Measurements from ENCODE around the gene FAU.
"Not testable (repeated sequence)": the region's sequence is repeated elsewhere in the genome, so short reads cannot be mapped to it uniquely, and the experiment has no call there.

The FAU gene

DNA sequence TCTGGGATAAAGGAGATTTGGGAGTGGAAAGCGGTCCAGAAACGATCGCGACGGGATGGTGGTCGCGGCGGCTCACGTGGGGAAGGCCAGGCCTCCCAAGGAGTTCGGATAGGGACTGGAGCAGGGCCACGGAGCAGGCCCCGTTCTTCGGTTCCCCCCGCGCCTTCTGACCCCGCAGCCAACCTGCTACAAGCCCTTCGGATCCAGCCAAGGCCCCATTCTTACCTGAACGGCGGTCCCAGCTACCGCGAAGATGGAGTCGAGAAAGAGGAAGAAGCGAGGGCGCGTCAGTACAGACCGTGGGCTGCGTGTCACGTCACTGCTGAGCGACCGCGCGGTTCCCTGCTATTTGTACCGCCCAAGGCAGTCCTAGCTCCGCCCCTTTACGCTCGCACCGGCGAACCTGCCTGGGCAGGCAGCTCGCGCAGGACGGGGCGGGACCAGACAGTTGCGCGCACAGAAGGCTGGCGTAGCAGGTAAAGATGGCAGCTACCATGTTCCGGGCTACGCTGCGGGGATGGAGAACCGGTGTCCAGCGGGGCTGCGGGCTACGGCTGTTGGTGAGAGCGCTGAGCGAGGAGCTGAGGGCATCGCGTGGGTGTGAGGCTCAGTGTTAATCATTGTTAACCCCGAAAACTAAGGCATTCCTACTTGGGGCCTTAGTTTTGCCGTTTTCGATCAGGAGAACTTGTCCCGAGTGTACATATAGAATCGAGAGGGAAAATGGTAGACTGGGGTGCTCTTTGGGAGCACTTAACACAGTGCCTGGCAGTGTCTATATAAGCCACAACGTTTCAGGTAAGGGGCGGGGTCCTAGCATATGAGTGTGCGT lies at the start of gene FAU, which contains the start of gene MRPL49:
Gene FAU (minus strand): TSS at position 270 of the 832 bp plus-strand sequence. CDS start 321 bp downstream, outside the sequence.
Gene MRPL49 (plus strand): TSS at position 457 of the 832 bp plus-strand sequence. CDS start 26 bp downstream, at position 483.
- peak; percentile 99 for DNase-seq (ENCODE audit: low spot score)

DNA sequence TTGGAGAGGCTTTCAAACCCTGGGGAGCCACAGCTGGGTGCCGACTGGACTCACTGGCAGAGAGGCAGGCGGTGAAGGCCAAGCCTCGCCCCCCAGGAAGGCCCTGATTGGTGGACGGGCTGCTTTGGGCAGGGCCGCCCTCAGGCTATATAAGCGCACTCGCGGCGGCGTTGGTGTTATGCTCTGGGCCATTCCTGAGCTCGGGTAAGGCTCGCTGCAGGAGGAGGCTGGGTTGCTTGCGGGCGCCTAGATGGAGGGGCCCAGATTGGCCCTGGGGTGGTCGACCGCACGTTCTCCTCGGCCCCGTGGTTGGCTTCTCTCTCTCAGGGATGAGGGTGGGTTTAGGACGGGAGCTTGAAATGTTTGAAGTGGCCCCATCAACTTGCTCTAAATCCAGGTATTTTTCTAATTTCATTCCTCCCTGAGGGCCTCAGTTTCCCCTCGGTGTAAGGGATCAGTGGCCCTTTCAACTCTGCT lies 48.2 kb upstream of the FAU start, which contains the start of gene SPDYC:
Gene SPDYC (plus strand): TSS at position 176 of the 477 bp plus-strand sequence. CDS start 1,125 bp downstream, outside the sequence.
- peak; percentile 90 for DNase-seq (ENCODE audit: low spot score)

DNA sequence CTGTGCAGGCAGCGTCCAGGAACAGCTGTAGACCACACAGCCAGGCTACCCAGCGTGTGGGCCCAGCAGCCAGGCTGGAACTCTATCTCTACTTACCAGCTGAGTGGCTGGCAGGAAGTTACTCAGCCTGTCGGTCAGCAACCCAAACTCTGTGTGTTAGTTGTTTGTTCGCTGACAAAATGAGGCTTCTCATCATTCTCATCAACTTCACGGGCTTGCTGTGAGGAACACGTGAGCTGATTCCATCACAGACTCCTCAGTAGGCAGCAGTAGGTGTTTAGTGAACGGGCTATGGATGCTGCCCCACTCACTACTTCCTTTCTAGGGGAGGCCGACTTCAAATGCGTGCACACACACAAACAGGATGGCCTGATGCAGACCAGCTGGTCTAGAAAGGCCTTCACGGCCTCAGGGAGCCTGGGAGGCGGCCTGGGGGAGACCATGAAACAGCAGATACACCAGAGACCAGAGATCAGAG lies 47.3 kb upstream of the FAU start:
- DNase-seq (ENCODE audit: low spot score): peak; percentile 90

DNA sequence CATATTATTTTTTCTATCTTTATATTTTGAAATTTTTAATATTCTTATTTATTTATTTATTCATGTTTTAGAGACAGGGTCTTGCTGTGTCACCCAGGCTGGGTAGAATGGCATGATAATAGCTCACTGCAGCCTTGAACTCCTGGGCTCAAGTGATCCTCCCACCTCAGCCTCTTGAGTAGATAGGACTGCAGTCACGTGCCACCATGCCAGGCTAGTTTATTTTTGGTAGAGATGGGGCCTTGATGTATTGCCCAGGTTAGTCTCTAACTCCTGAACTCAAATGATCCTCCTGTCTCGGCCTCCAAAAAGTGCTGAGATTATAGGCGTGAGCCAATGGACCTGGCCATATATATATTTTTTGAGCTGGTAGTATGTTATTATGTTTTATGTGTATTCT lies 45.7 kb upstream of the FAU start:
- peak; percentile 52 for DNase-seq (ENCODE audit: low spot score)

DNA sequence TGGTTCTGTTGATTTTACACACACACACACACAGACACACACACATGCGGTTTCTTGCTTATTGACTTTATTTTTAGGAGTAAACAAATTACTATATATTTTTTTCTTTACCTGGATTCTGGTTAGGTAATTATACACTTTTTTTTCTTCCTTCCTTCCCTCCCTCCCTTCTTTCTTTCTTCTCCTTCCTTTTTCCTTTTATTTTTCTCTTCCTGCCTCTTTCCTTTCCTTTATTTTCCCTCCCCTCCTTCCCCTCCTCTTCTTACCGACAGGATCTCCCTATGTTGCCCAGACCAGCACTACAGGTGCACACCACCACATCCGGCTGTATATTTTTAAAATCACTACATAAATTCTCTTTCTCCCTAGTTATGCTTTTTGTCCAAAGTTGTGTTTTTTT lies 45.0 kb upstream of the FAU start:
- DNase-seq (ENCODE audit: low spot score): no peak

DNA sequence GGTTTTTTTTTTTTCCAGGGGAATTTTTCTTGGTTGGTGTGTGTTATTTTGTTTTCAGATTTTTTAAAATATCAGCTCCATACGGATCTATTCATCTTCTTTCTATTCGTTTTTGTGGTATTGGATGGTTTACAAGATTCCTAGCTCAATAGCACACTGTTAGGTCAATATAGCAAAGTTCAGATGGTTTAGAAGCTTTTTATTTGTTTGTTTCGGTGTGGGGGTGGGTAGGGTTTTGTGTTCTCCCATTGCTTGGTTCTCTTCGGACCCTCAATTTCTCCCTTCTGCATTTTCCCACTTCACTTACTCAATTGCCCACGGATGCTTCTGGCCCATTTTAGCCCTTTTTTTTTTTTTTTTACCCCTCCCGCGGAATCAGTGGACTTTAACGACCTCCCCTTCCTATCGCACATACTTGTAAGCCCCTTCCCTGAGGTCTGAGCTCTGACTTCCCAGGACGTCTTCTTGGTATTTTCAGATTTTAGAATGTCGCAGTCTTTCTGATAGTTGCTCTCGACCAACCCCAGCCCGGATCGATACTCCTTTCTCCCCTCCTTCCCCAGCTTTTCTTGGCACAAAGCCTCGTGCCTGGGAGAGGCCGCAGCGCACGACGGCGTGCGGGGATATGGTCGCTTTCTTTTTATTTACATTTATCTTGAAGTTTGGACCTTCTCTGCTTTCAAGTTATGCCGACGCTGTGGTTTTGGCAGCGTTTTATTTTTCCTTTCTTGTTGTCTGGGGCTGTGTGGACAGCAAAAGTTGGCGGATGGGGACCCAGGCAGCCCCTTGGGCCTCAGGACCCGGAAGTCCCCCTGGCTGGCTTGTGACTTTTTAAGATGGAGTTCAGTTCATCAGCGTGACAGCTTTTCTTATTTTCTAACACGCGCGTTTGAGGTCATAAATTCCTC lies 43.7 kb upstream of the FAU start:
- no peak for DNase-seq (ENCODE audit: low spot score)

DNA sequence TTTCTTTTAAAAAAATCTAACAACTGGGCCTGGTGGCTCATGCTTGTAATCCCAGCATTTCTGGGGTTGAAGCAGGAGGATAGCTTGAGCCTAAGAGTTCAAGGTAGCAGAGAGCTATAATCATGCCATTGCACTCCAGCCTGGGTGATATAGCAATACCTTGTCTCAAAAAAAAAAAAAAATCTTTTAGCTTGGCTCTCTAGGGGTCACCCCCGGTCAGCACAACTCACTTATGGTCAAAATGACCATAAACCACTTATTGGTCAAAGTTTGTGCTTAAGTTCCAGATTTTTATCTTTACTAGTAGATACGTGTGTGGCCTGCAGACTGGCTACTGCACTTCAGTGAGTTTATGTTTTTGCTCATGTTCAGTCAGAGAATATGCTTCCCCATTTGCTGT lies 41.8 kb upstream of the FAU start:
- no peak for DNase-seq (ENCODE audit: low spot score)

DNA sequence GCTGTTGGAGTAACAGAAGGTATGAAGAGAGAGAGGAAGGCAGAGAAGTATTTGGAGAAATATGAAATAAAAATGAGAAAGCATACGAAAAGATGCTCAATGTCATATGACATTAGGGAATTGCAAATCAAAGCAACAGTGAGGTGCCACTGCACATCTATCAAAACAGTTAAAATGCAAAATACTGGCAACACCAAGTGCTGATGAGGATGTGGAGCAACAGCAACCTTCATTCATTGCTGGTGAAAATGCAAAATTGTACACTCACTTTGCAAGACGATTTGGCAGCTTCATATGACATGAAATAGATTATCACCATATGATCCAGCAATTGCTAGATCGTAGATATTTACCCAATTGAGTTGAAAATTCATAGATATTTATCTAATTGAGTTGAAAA lies 38.7 kb upstream of the FAU start:
- no peak for DNase-seq (ENCODE audit: low spot score)

DNA sequence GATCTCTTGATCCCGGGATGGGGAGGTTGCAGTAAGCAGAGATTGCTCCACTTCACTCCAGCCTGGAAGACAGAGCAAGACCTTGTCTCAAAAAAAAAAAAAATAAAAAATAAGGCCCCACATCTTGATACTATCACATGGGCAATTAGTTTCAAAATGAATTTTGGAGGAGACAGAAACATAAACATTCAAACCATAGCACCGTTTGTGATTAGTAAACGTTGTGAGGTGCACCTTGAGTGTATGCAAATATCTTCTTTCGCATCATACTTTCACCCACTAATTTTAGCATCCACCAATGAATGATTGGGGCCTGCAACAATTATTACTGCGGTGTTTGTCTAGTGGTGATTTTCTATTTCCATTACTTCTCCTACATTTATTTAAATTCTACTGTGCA lies 37.1 kb upstream of the FAU start:
- DNase-seq (ENCODE audit: low spot score): no peak

DNA sequence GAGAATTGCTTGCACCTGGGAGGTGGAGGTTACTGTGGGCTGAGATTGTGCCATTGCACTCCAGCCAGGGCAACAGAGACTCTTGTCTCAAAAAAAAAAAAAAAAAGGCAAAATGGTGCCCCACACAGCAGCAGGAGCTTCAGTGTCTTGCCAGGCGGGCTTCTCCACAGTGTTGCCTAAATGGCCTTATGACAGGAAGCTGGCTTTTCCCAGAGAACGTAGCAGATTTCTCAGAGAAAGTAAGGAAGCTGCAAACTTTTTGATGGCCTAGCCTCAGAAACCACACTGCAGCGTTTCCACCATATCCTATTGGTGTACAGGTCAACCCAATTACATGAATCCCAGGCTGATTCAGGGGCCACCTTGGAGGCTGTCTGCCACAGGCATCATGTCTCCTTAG lies 35.4 kb upstream of the FAU start:
- DNase-seq (ENCODE audit: low spot score): no peak

DNA sequence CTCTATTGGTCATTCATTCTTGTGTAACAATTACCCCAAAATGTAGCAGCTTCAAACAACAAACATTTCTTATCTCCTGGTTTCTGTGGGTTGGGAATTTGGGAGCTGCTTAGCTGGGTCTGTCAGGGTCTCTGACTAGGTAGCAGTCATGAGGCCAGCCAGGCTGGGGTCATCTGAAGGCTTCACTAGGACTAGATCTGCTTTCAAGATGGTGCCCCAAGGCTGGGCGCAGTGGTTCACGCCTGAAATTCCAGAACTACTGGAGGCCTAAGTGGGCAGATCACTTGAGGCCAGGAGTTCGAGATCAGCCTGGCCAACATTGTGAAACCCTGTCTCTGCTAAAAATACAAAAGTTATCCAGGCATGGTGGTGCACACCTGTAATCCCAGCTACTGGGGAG lies 35.0 kb upstream of the FAU start:
- DNase-seq (ENCODE audit: low spot score): no peak

DNA sequence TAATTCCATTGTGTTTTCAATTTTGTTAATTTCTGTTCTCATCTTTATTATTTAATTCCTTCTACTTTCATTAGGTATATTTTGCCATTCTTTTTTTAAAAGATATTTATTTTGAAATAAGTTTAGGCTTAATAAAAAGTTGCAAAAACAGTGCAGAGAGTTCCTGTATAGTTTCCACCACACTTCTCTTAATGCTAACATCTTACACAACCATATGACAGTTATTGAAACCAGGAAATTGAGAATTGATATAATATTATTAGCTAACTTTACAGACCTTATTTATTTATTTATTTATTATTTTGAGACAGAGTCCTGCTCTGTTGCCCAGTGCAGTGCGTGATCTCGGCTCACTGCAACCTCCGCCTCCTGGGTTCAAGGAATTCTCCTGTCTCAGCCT lies 34.3 kb upstream of the FAU start:
- DNase-seq (ENCODE audit: low spot score): no peak

DNA sequence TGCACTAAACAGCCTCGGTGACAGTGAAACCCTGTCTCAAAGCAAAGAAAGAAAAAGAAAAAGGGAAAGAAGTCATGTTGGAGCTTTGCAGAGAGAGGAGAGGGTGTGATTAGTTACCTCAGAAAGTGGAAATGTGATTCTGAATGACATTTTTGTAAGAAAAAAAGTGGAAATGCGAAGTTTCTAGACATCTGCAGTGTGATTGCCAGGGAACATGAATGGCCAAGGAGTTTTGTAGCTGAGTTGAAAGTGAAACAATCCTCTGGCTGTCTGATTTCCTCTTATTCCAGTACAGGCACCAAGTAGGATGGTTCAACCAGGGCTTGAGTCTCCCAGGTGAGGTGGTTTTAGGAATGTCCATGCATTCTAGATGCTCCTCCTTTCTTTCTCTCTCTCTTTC lies 30.2 kb upstream of the FAU start:
- no peak for DNase-seq (ENCODE audit: low spot score)

DNA sequence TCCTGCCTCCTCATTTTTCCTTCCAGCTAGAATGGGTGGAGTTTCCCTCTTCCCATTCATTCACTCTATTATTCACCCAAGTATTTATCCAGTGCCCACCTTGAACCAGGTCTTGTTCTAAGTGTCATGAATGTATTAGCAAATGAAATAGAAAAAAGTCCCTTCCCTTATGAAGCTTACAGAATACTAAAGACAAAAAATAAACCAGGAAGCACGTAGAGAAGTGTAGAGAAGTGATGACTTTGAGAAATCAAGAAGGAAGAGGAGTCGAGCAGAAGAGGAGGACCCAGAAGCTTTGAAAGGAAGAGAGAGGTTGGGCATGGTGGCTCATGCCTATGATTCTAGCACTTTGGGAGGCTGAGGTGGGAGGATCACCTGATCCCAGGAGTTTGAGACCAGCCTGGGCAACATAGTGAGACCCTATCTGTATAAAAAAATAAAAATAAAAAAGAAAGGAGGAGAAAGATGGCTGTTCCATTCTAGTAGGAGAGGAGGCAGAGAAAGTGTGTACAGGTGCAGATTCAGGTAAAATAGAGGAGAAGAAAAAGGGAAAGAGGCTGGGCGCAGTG lies 29.5 kb upstream of the FAU start:
- DNase-seq (ENCODE audit: low spot score): no peak

DNA sequence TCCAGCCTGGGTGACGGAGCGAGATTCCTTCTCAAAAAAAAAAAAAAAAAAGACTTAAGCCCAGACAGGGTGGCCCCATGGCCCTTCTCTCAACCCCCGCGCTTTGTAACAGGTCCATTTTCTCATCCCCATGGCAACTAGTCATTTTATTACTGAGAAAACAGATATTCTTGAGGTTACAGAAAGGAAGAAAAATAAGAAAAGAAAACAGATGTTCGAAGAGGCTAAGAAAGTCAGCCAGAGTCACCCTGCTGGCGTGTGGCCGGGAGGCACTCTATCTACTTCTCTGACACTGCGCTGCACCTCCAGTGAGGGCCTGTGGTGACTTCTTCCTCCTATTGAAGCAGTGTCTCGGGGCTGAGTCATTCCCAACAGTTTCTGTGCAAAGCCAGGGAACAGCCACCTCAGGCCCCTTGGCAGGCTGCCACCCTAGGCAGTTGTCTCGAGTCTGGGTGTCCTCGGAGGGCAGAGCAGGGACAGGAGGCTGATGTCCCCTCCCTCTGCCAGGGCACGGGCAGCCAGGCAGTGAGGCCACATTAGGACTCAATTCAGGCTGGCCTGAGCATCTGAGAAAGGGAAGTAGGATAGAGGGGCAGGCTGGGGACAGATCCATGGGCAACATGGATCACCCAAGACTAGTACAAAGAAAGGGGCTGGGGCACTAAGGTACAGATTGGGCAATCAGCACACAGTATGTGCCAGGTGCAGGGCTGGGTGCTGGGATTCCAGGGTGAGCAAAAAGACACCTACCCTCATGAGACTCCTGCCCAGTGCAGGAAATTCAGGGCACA lies 28.8 kb upstream of the FAU start:
- DNase-seq (ENCODE audit: low spot score): peak; percentile 92

DNA sequence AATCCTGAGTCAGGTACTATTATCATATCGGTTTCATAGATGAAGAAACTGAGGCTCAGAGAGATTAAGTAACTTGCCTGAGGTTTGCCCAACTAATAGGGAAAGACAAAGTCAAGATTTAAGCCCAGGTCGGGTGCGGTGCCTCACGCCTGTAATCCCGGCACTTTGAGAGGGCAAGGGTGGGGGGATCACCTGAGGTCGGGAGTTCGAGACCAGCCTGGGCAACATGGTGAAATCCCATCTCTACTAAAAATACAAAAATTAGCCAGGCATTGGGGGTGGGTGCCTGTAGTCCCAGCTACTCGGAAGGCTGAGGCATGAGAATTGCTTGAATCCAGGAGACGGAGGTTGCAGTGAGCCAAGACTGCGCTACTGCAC lies 28.2 kb upstream of the FAU start:
- DNase-seq (ENCODE audit: low spot score): not testable (repeated sequence)

DNA sequence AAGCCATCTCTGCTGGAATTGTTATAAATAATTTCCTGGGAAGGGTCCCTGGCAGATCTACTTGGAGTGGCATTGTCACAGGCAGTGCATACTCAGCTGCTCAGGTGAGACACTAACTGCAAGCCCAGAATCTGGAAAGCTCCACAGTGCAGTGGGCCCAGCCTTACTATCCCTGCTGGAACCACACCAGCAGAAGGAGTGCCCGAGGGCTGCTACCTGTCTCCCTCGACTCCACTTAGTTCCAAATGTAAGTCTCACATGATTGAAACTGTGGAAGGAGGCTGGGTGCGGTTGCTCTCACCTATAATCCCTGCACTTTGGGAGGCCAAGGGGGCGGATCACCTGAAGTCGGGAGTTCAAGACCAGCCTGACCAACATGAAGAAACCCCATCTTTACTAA lies 26.7 kb upstream of the FAU start:
- DNase-seq (ENCODE audit: low spot score): no peak

DNA sequence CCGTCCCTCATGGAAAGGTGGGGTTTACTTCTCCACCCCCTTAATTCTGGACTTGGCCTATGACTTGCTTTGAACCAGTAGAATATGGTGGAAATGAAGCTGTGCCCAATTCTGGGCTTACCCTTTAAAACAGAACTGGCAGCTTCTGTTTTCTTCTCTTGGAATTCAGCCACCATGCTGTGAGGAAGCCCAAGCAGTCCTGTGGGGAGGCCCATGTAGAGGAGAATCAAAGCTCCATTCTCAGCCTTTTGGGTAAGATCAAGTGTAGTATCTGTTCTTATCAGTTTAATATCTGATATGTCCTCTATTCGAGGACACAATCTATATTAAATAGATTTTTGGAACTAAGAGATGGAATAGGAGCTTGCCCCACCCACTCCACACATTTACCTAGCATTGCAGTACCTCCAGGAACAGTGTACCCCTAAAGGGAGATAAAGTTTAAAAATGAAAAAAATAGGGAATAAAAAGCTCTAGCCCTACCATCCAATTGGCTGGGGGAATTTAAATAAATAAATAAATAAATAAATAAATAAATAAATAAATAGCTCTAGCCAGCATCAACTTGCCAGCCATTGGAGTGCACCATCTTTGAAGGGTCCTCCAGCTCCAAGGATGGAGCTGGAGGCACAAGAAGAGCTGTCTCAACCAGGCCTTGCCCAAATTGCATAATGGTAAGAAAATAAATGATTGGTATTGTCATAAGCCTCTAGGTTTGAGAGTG lies 25.6 kb upstream of the FAU start:
- no peak for DNase-seq (ENCODE audit: low spot score)

DNA sequence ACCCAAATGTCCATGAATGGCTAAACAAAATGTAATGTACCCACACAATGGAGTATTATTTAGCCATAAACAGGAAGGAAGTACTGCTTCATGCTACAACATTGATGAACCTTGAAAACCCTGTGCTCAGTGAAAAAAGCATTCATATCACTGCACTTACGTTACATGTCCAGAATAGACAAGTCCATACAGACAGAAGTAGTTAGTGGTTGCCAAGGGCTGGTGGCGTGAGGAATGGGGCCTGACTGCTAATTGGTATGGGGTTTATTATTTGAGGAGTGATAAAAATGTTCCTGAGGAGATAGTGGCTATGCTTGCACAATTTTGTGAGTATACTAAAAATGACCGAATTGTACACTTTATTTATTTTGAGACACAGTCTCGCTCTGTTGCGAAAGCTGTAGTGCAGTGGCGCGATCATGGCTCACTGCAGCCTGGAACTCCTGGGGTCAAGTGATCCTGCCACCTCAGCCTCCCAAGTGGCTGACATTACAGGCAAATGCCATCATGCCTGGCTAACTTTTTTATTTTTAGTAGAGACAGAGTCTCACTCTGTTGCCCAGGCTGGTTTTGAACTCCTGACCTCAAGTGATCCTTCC lies 20.1 kb upstream of the FAU start:
- DNase-seq (ENCODE audit: low spot score): no peak

DNA sequence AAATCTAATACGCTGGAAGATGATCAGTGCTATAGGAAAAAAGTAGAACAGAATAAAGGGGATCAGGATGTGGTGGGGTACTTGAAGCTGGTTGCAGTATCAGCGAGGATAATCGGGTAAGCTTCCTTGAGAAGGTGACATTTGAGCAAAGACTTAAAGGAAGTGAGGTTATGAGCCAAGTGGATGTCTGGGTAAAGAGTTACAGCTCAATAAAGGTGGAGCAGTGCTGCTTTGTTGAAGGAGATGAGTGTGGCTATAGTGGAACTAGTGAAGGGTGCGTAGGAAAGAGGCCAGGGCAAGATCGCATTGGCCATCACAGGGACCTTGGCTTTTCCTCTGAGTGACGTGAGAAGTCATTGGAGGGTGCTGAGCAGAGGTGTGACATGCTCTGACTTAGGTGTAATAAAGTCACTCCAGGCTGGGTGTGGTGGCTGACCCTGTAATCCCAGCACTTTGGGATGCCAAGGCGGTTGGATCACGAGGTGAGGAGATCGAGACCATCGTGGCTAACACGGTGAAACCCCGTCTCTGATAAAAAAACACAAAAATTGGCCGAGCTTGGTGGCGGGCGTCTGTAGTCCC lies 14.7 kb upstream of the FAU start:
- no peak for DNase-seq (ENCODE audit: low spot score)
